Natural killer cell (primary cell): ENCODE data around the gene L3MBTL4. TPM values are rescaled to one million over a fixed set of nuclear protein-coding genes. Genes with fewer than 3 reads are reported as not detected.

Source experiments
- ATAC-seq, 3 donors: fragments of 150-1000 bp in 2 of 3; fragments of 200-7000 bp in 1 of 3; cut with Tn5 transposase; 1 replicate in 1 of 3; 2 replicates in 2 of 3; pipeline ENCODE4 v1.10.0; 2021; ENCODE audit warnings: mild to moderate bottlenecking in 2 of 3, moderate library complexity in 2 of 3
- DNase-seq, 2 donors: peaks; one replicate each; pipeline versions ENCODE4 v3.0.0 to v3.0.0-alpha.2; 2013 to 2021; ENCODE audit warnings: mixed read lengths in 1 of 2
- H3K27ac ChIP-seq: one replicate; pipeline ENCODE4 v1.5.1; 2013; ENCODE audit warnings: mild to moderate bottlenecking, low read length
- H3K27me3 ChIP-seq: one replicate; pipeline ENCODE4 v1.6.1; 2013; ENCODE audit warnings: low read length; ENCODE audit not compliant: control insufficient read depth, insufficient read depth
- H3K36me3 ChIP-seq: one replicate; pipeline ENCODE4 v1.6.1; 2013; ENCODE audit warnings: low read length; ENCODE audit not compliant: control insufficient read depth, insufficient read depth
- H3K4me1 ChIP-seq: one replicate; pipeline ENCODE4 v1.6.1; 2013; ENCODE audit warnings: low read length; ENCODE audit not compliant: control insufficient read depth, insufficient read depth
- H3K4me3 ChIP-seq: one replicate; pipeline ENCODE4 v1.5.1; 2013; ENCODE audit warnings: low read length
- H3K9me3 ChIP-seq: one replicate; pipeline ENCODE4 v1.6.1; 2013; ENCODE audit warnings: low read length; ENCODE audit not compliant: control insufficient read depth, insufficient read depth
- H3K27ac Mint-ChIP-seq, 2 donors: one replicate each; pipeline ENCODE4 v1.8.0; 2022; ENCODE audit warnings: mild to moderate bottlenecking in 2 of 2, mixed read lengths in 2 of 2, moderate library complexity in 1 of 2
- H3K27me3 Mint-ChIP-seq, 2 donors: one replicate each; pipeline ENCODE4 v1.8.0; 2022; ENCODE audit warnings: low read depth in 2 of 2, mixed read lengths in 2 of 2
- H3K36me3 Mint-ChIP-seq: one replicate; pipeline ENCODE4 v1.8.0; 2022; ENCODE audit warnings: mixed read lengths
- H3K4me1 Mint-ChIP-seq, 2 donors: one replicate each; pipeline ENCODE4 v1.8.0; 2022; ENCODE audit warnings: mixed read lengths in 2 of 2
- H3K4me3 Mint-ChIP-seq: one replicate; pipeline ENCODE4 v1.8.0; 2022; ENCODE audit warnings: mild to moderate bottlenecking, moderate library complexity, mixed read lengths
- H3K9me3 Mint-ChIP-seq, 2 donors: one replicate each; pipeline ENCODE4 v1.8.0; 2022; ENCODE audit warnings: mixed read lengths in 2 of 2
- WGBS: methylation state at CpG from one replicate; pipeline ENCODE4 v1.1.7; 2013; ENCODE audit warnings: missing lambda C conversion rate; ENCODE audit not compliant: insufficient coverage; 5-methylcytosine and 5-hydroxymethylcytosine counted together
- intact Hi-C: fragments of 100-400 bp; cut with micrococcal nuclease; formaldehyde crosslinking; loops from one replicate; pipeline ENCODE4 v1.14.2; 2022
- total RNA-seq, 4 donors: library from RNA; stranded (reverse); fragments of 120-200 nt in 1 of 4; gene quantifications; one replicate each; pipeline versions ENCODE4 v1.2.3 to v1.2.4, GENCODE V29; 2013 to 2022
- TF ChIP-seq, protein P1 (sequence below): fragments of 200-600 bp; IDR thresholded peaks from one replicate; pipeline ENCODE4 v1.8.0; 2022; ENCODE audit warnings: antibody characterized with exemption

Gene L3MBTL4
- total RNA-seq, 3 donors from 2014 or later (not counting 1 experiment from before 2014, with no cell fraction given): 27.9 to 34.2 (median 30.0) TPM

GRCh38 chr18:5961097-5961827 is 453.4 kb downstream of the L3MBTL4 start:
- DNase-seq (no peak), ATAC-seq (no peak)
- 86% methylated on average over 10 of the region's 10 CpGs for WGBS
- Mint-ChIP-seq H3K9me3 (no peaks in the 10 kb centered on the region), H3K4me1 (peaks cover 0 to 6% of the 10 kb centered on the region in 2 donors), H3K27me3 (no peaks in the 10 kb centered on the region), H3K36me3 (no peaks in the 10 kb centered on the region), H3K27ac (no peak overlapping the region), H3K4me3 (no peak overlapping the region)
- Histone ChIP-seq H3K27me3 (no peaks in the 10 kb centered on the region), H3K4me1 (no peaks in the 10 kb centered on the region), H3K4me3 (no peak overlapping the region), H3K9me3 (no peaks in the 10 kb centered on the region), H3K27ac (no peak overlapping the region), H3K36me3 (no peaks in the 10 kb centered on the region)
- TF ChIP-seq, protein P1, sequence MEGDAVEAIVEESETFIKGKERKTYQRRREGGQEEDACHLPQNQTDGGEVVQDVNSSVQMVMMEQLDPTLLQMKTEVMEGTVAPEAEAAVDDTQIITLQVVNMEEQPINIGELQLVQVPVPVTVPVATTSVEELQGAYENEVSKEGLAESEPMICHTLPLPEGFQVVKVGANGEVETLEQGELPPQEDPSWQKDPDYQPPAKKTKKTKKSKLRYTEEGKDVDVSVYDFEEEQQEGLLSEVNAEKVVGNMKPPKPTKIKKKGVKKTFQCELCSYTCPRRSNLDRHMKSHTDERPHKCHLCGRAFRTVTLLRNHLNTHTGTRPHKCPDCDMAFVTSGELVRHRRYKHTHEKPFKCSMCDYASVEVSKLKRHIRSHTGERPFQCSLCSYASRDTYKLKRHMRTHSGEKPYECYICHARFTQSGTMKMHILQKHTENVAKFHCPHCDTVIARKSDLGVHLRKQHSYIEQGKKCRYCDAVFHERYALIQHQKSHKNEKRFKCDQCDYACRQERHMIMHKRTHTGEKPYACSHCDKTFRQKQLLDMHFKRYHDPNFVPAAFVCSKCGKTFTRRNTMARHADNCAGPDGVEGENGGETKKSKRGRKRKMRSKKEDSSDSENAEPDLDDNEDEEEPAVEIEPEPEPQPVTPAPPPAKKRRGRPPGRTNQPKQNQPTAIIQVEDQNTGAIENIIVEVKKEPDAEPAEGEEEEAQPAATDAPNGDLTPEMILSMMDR: no peak
- intact Hi-C loops: no loop called here

DNA sequence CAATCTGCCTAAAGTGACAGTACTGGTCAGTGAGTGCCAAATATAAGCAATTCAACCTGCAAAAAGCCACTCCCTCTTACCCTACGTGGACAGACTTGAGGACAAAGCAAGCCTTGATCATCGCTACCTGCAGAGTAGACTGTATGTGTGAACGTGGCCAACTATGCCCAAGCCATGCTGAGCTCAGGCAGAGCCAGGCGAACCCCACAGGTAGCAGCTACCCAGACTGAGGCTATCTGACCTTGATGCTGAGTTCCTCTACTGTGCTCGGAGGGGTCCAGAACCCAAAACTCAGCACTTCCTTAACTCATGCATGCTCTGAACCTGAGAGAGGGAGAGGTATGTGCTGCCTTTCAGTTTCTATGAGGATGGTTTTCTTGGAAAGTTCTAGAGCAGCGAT is 455.9 kb downstream of the L3MBTL4 start:
- Mint-ChIP-seq H3K27me3 (no peaks in the 10 kb centered on the region), H3K4me1 (no peaks in the 10 kb centered on the region), H3K27ac (no peak overlapping the region), H3K9me3 (no peaks in the 10 kb centered on the region), H3K36me3 (no peaks in the 10 kb centered on the region), H3K4me3 (no peak overlapping the region)
- WGBS: 90% methylated on average over 6 of the region's 6 CpGs
- ATAC-seq (no peak), DNase-seq (no peak)
- Histone ChIP-seq H3K4me3 (no peak overlapping the region), H3K27me3 (no peaks in the 10 kb centered on the region), H3K27ac (no peak overlapping the region), H3K36me3 (no peaks in the 10 kb centered on the region), H3K4me1 (no peaks in the 10 kb centered on the region), H3K9me3 (no peaks in the 10 kb centered on the region)
- TF ChIP-seq, protein P1: no peak
- intact Hi-C loops: no loop called here

DNA sequence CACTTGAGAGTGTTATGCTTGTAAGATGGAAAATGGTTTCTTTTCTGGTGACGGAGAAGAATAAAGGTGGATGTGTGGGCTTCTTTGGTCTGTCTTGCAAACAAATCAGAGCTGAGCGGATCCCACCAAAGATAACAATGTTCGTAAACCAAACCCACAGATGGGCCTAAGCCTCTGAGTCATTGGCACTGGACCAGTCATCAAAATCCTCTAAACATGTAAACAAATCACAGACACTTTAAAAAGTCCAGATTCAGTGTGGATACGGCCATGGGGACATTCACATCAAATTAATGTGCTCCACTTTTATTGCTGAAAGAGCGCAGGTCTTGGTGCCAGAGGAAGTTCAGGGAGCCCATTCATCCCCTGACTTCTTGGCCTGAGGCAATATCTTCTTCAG is 458.9 kb downstream of the L3MBTL4 start:
- H3K36me3 Mint-ChIP-seq: no peaks in the 10 kb centered on the region

More for the DNA sequence above, 458.9 kb downstream of the L3MBTL4 start:
- Mint-ChIP-seq H3K27me3 (no peaks in the 10 kb centered on the region), H3K9me3 (no peaks in the 10 kb centered on the region), H3K4me1 (no peaks in the 10 kb centered on the region), H3K4me3 (no peak overlapping the region), H3K27ac (no peak overlapping the region)
- Histone ChIP-seq H3K27me3 (no peaks in the 10 kb centered on the region), H3K27ac (no peak overlapping the region), H3K4me1 (no peaks in the 10 kb centered on the region), H3K4me3 (no peak overlapping the region), H3K36me3 (no peaks in the 10 kb centered on the region), H3K9me3 (no peaks in the 10 kb centered on the region)
- WGBS: 91% methylated on average over 5 of the region's 5 CpGs
- DNase-seq (no peak), ATAC-seq (no peak)
- intact Hi-C loops: no loop called here
- TF ChIP-seq, protein P1: no peak
